ENCODE measurements around the gene JTB.

GRCh38 chr1:153968408-153968807 lies 9.1 kb downstream of the JTB start:
- TF ChIP-seq CTCF (IDR thresholded peaks at IDR 0.05): no peak
- TF ChIP-seq POLR2A (IDR thresholded peaks at IDR 0.05): no peak
- TF ChIP-seq EP300 (IDR thresholded peaks at IDR 0.05): no peak

Data from gastroesophageal sphincter (tissue), 3 donors.